ENCODE results near the gene RAB44.

RAB44 gene

GRCh38 chr6:36662827-36663256 lies 34.8 kb upstream of the RAB44 start:
- Histone ChIP-seq H3K4me2 (ENCODE audit: low read length) (no peak overlapping the region), H3K9me3 (ENCODE audit: control insufficient read depth, low read length) (no peaks in the 10 kb centered on the region), H3K36me3 (ENCODE audit: control insufficient read depth, insufficient read depth, low read length) (no peaks in the 10 kb centered on the region), H2AFZ (no peak overlapping the region), H3K79me2 (no peaks in the 10 kb centered on the region), H3K9ac (no peak overlapping the region), H3K27ac (no peak overlapping the region), H3K4me1 (peaks cover 17% of the 10 kb centered on the region), H3K27me3 (ENCODE audit: control insufficient read depth, insufficient read depth, low read length) (no peaks in the 10 kb centered on the region), H3K4me3 (ENCODE audit: low read depth, low read length) (no peak overlapping the region)
- TF ChIP-seq CTCF (IDR thresholded peaks at IDR 0.05) = no peak

- no peak overlapping the region for H3K4me3 ChIP-seq (ENCODE audit: low read depth, low read length)
- H3K79me2 ChIP-seq = no peaks in the 10 kb centered on the region
- no peak overlapping the region for H3K9ac ChIP-seq
- no peak overlapping the region for H3K27ac ChIP-seq
- TF ChIP-seq CTCF (IDR thresholded peaks at IDR 0.05) = no peak
- H3K27me3 ChIP-seq (ENCODE audit: control insufficient read depth, insufficient read depth, low read length) = no peaks in the 10 kb centered on the region
- no peak overlapping the region for H3K4me2 ChIP-seq (ENCODE audit: low read length)
- H3K36me3 ChIP-seq (ENCODE audit: control insufficient read depth, insufficient read depth, low read length) = no peaks in the 10 kb centered on the region
- H3K4me1 ChIP-seq = peaks cover 17% of the 10 kb centered on the region
- no peak overlapping the region for H2AFZ ChIP-seq
- no peaks in the 10 kb centered on the region for H3K9me3 ChIP-seq (ENCODE audit: control insufficient read depth, low read length)
These were observed 33.9 kb upstream of the RAB44 start for GRCh38 chr6:36663504-36664446.

- no peaks in the 10 kb centered on the region for H3K9me3 ChIP-seq (ENCODE audit: control insufficient read depth, low read length)
- H3K9ac ChIP-seq = no peak overlapping the region
- H3K4me3 ChIP-seq (ENCODE audit: low read depth, low read length) = no peak overlapping the region
- H2AFZ ChIP-seq = no peak overlapping the region
- no peak overlapping the region for H3K27ac ChIP-seq
- H3K4me2 ChIP-seq (ENCODE audit: low read length) = no peak overlapping the region
- TF ChIP-seq CTCF (IDR thresholded peaks at IDR 0.05) = no peak
- H3K79me2 ChIP-seq = no peaks in the 10 kb centered on the region
- peaks cover 17% of the 10 kb centered on the region for H3K4me1 ChIP-seq
- H3K36me3 ChIP-seq (ENCODE audit: control insufficient read depth, insufficient read depth, low read length) = no peaks in the 10 kb centered on the region
- no peaks in the 10 kb centered on the region for H3K27me3 ChIP-seq (ENCODE audit: control insufficient read depth, insufficient read depth, low read length)
These were observed 32.4 kb upstream of the RAB44 start for GRCh38 chr6:36665180-36665579.

- H3K27me3 ChIP-seq (ENCODE audit: control insufficient read depth, insufficient read depth, low read length) = no peaks in the 10 kb centered on the region
- H3K79me2 ChIP-seq = no peaks in the 10 kb centered on the region
- H3K4me2 ChIP-seq (ENCODE audit: low read length) = no peak overlapping the region
- no peak overlapping the region for H3K9ac ChIP-seq
- no peaks in the 10 kb centered on the region for H3K9me3 ChIP-seq (ENCODE audit: control insufficient read depth, low read length)
- peaks cover 12% of the 10 kb centered on the region for H3K4me1 ChIP-seq
- H3K36me3 ChIP-seq (ENCODE audit: control insufficient read depth, insufficient read depth, low read length) = no peaks in the 10 kb centered on the region
- H2AFZ ChIP-seq = peak overlapping the region; percentile 83
- no peak overlapping the region for H3K27ac ChIP-seq
- no peak for TF ChIP-seq CTCF (IDR thresholded peaks at IDR 0.05)
- no peak overlapping the region for H3K4me3 ChIP-seq (ENCODE audit: low read depth, low read length)
These were observed 31.3 kb upstream of the RAB44 start for GRCh38 chr6:36666287-36666686.

Measured in parathyroid adenoma (tissue), 2 donors.